Transverse colon (tissue), 4 donors: Measurements from ENCODE around the gene ITGAE. TPM values are rescaled to one million over a fixed set of nuclear protein-coding genes. Genes with fewer than 3 reads are reported as not detected.

Source experiments
- DNase-seq: peaks from one replicate; pipeline ENCODE4 v3.0.0-alpha.2; 2019
- H3K27ac ChIP-seq, 4 donors: fragments of 200-600 bp; sonication (generic); 2 replicates each; pipeline ENCODE4 v1.5.1; 2016 to 2018; ENCODE audit warnings: inconsistent platforms in 4 of 4
- H3K27me3 ChIP-seq: fragments of 200-600 bp; sonication (generic); 2 replicates; pipeline ENCODE4 v1.5.1; 2017; ENCODE audit warnings: inconsistent platforms
- H3K36me3 ChIP-seq, 4 donors: fragments of 200-600 bp; sonication (generic); 2 replicates each; pipeline ENCODE4 v1.5.1; 2017 to 2019; ENCODE audit warnings: inconsistent platforms in 4 of 4
- H3K4me1 ChIP-seq, 4 donors: fragments of 200-600 bp; sonication (generic); 2 replicates each; pipeline ENCODE4 v1.5.1; 2017 to 2020; ENCODE audit warnings: inconsistent platforms in 4 of 4
- H3K4me3 ChIP-seq, 4 donors: fragments of 200-600 bp; sonication (generic); 1 replicate in 1 of 4; 2 replicates in 3 of 4; pipeline versions ENCODE4 v1.5.1 to v1.6.1; 2017 to 2019; ENCODE audit warnings: inconsistent platforms in 4 of 4
- H3K9me3 ChIP-seq, 2 donors: fragments of 200-600 bp; sonication (generic); 2 replicates each; pipeline ENCODE4 v1.5.1; 2017 to 2019; ENCODE audit warnings: inconsistent platforms in 2 of 2
- EP300 ChIP-seq: sonication (generic); formaldehyde crosslinking; IDR thresholded peaks from one replicate; pipeline ENCODE4 v1.6.1; 2017; ENCODE audit warnings: antibody characterized with exemption, low read depth
- POLR2A ChIP-seq: fragments of 450-650 bp; IDR thresholded peaks from one replicate; pipeline ENCODE4 v1.6.1; 2016; ENCODE audit warnings: antibody characterized with exemption, mild to moderate bottlenecking, moderate library complexity
- POLR2AphosphoS5 ChIP-seq, 3 donors: sonication (generic); formaldehyde crosslinking; IDR thresholded peaks; one replicate each; pipeline ENCODE4 v1.6.1; 2016; ENCODE audit warnings: antibody characterized with exemption in 3 of 3
- WGBS, 2 donors: methylation state at CpG; one replicate each; pipeline ENCODE4 v1.1.5; 2018; ENCODE audit warnings: low coverage in 1 of 2; 5-methylcytosine and 5-hydroxymethylcytosine counted together
- in situ Hi-C, 4 donors: fragments of 200-750 bp; cut with MboI; loops; one replicate each; pipeline versions ENCODE4 v1.15.0 to v1.15.1; 2017; ENCODE audit warnings: low sequenced_read_pairs in 3 of 4, low pct_ligation_motif_present in 1 of 4, low pct_unique_long_range_greater_than_20kb in 1 of 4
- intact Hi-C: fragments of 100-400 bp; cut with DNase I; formaldehyde crosslinking; loops from one replicate; pipeline ENCODE4 v1.15.1; 2023; ENCODE audit warnings: low total_unique reads
- total RNA-seq, 4 donors: library from RNA; depleted of rRNA; stranded (reverse); fragments of >200 nt; gene quantifications; one replicate each; pipeline ENCODE4 v1.1.0, GENCODE V29; 2016
- TF ChIP-seq, protein P1 (sequence below), 5 experiments: fragments of 200-600 bp in 3 of 5; fragments of 450-650 bp in 2 of 5; sonication (generic) in 3 of 5; IDR thresholded peaks; 1 replicate in 2 of 5; 2 replicates in 3 of 5; pipeline ENCODE4 v1.5.1; 2016 to 2017; ENCODE audit warnings: antibody characterized with exemption in 5 of 5, inconsistent platforms in 3 of 5, mild to moderate bottlenecking in 2 of 5, moderate library complexity in 1 of 5

ITGAE gene
- total RNA-seq, 4 donors from 2014 or later: 2.8 to 23.1 (median 14.5) TPM

DNA sequence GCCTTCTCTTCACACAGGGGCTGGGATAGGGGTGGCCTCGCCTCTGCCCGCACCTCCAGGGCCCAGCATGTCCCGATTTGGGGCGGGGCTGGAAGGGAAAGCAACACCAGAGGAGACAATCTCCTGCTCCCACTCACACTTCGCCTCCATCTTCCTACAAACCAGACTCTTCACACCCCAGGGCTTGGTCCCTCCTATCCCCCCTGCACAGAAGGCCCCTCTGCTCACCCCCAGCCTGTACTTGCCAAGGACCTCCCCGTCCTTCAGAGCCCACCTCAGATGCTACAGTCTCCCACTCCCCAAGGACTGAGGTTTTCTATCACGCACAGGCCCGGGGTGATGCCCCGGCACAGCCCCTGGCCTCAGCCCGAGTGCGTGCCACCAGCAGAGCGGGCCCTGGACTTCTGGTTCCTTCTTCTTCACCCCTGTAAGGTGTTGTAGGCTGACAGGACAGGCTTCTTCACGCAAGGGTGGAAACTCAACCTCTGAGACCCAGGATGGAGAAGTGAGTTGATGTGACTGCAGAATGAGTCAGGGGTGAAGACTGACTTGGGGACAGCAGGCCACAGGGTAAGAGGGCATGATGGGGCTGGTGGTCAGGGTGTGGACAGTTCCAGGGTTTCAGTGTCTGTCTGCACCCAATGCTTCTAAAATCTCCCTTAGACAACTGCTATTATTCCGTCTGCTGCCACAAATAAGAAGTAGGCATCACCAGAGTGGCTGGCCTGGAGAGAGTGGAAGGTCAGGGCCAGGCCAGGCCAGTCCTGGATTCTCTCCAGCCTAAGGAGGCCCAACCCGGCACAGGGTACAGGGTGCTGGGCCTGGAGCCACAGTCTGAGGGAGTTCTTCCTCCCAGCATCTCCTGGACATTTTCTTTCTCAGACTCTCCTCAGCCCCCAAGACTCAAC lies 2.5 kb downstream of the ITGAE start:
- Histone ChIP-seq H3K27ac (no peak overlapping the region), H3K4me3 (no peak overlapping the region), H3K36me3 (no peaks in the 10 kb centered on the region), H3K27me3 (no peaks in the 10 kb centered on the region), H3K4me1 (peaks cover 0 to 4% (median 0%) of the 10 kb centered on the region in 4 donors), H3K9me3 (no peaks in the 10 kb centered on the region)
- 81% methylated on average over 5 to 15 of the region's 15 CpGs for WGBS, 2 donors
- intact Hi-C loops (no loop called here), in situ Hi-C loops (no loop called here)
- TF ChIP-seq, protein P1, sequence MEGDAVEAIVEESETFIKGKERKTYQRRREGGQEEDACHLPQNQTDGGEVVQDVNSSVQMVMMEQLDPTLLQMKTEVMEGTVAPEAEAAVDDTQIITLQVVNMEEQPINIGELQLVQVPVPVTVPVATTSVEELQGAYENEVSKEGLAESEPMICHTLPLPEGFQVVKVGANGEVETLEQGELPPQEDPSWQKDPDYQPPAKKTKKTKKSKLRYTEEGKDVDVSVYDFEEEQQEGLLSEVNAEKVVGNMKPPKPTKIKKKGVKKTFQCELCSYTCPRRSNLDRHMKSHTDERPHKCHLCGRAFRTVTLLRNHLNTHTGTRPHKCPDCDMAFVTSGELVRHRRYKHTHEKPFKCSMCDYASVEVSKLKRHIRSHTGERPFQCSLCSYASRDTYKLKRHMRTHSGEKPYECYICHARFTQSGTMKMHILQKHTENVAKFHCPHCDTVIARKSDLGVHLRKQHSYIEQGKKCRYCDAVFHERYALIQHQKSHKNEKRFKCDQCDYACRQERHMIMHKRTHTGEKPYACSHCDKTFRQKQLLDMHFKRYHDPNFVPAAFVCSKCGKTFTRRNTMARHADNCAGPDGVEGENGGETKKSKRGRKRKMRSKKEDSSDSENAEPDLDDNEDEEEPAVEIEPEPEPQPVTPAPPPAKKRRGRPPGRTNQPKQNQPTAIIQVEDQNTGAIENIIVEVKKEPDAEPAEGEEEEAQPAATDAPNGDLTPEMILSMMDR (IDR thresholded peaks at IDR 0.05): no peak
- TF ChIP-seq POLR2A (no peak), EP300 (no peak), POLR2AphosphoS5 (IDR thresholded peaks at IDR 0.05) (no peak)
- no peak for DNase-seq

DNA sequence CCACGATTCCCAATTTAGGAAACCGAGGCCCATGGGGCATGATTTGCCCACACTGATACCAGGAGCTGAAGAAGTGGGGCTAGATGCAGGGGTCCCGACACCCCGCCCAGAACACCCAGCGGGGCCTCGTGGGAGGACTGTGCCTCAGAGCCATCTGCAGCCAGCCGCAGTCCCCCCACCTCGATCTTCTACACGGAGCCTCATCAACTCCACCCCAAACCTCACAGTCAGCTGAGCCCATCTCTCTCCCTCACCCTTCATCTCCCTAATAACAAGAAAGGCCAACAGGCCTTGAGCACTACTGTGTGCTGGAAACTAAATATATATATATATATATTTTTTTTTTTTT lies 4.2 kb downstream of the ITGAE start:
- in situ Hi-C loops (no loop called here), intact Hi-C loops (no loop called here)
- WGBS, 2 donors: 84 to 90% methylated on average over 2 to 9 of the region's 9 CpGs
- no peaks in the 10 kb centered on the region for H3K9me3 ChIP-seq
- H3K27ac ChIP-seq: no peak overlapping the region
- no peak overlapping the region for H3K4me3 ChIP-seq
- TF ChIP-seq, protein P1 (IDR thresholded peaks at IDR 0.05): no peak
- no peak for TF ChIP-seq POLR2A
- TF ChIP-seq POLR2AphosphoS5 (IDR thresholded peaks at IDR 0.05): no peak
- TF ChIP-seq EP300: no peak
- H3K27me3 ChIP-seq: no peaks in the 10 kb centered on the region
- H3K4me1 ChIP-seq: no peaks in the 10 kb centered on the region
- DNase-seq: no peak
- H3K36me3 ChIP-seq: no peaks in the 10 kb centered on the region

DNA sequence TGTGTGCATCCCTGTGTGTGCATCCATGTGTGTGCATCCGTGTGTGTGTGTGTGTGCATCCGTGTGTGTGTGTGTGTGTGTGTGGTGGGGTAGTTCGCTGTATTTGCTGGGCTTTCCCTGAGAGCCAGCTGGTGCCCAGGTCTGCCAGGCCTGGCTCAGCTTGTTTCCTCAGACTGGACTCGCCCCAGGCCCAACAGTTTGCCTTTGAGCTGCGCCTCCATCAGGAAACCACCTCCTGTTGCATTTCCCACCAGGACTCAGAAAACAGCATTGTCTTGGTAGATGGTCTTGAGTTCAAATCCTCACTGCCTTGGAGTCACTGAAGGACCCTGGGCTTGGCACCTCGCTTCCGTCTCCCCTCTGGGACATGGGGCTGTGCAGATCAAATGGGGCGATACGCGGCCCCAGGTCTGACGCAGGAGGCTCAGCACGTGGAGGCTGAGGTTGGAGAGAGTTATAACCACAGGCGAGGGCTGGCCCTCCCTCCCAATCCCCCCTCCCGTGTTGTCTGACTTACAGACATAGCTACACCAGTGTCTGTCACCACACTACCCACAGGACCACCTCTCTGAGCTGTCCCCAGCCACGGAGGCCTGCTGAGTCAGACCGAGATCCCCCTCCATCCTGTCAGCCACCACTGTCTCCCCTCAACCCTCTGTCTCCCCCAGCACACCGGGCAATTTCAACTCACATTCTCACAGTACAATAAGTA lies 4.7 kb downstream of the ITGAE start:
- Histone ChIP-seq H3K4me3 (no peak overlapping the region), H3K27me3 (no peaks in the 10 kb centered on the region), H3K36me3 (no peaks in the 10 kb centered on the region), H3K4me1 (no peaks in the 10 kb centered on the region), H3K27ac (no peak overlapping the region), H3K9me3 (no peaks in the 10 kb centered on the region)
- TF ChIP-seq POLR2A (no peak), EP300 (no peak), POLR2AphosphoS5 (IDR thresholded peaks at IDR 0.05) (no peak)
- TF ChIP-seq, protein P1 (IDR thresholded peaks at IDR 0.05): no peak
- in situ Hi-C loops: no loop called here
- 53% methylated on average over 16 of the region's 17 CpGs; no CpG with 5 or more reads in 1 of the 2 donors for WGBS, 2 donors
- peak; percentile 57 for DNase-seq
- intact Hi-C loops: no loop called here

DNA sequence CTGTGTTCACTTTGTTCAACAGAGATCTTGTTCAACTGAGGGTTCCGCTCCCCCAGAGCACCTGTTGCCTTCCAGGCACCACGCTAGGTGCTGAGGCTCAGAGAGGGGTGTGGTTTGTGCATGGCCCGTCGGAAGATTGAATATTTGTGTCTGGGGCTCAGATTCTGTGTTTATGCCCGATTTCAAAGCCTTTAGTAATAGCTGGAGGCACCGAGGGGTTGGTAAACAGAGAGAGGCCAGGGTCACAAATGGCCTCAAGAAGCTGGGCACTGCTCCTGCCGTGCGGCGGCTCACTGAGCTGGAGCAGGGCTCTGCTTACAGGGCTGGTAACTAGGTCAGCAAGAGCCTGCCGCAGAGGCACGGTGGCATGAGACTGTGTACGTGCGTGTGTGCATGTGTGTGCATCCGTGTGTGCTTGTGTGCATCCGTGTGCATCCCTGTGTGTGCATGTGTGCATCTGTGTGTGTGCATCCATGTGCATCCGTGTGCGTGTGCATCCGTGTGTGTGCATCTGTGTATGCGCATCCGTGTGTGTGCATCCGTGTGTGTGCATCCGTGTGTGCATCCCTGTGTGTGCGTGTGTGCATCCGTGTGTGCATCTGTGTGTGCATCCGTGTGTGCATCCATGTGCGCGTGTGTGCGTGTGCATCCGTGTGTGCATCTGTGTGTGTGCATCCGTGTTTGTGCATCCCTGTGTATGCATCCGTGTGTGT lies 5.4 kb downstream of the ITGAE start:
- TF ChIP-seq POLR2AphosphoS5 (IDR thresholded peaks at IDR 0.05): no peak
- no peak for TF ChIP-seq EP300
- no peak for TF ChIP-seq POLR2A
- TF ChIP-seq, protein P1 (IDR thresholded peaks at IDR 0.05): no peak
- Histone ChIP-seq H3K4me1 (no peaks in the 10 kb centered on the region), H3K9me3 (no peaks in the 10 kb centered on the region), H3K36me3 (no peaks in the 10 kb centered on the region), H3K4me3 (no peak overlapping the region), H3K27me3 (no peaks in the 10 kb centered on the region), H3K27ac (no peak overlapping the region)
- intact Hi-C loops: no loop called here
- 53 to 77% methylated on average over 4 to 31 of the region's 31 CpGs for WGBS, 2 donors
- no peak for DNase-seq
- in situ Hi-C loops: no loop called here
